CD4-positive, alpha-beta T cell treated with Interleukin-1 beta for 1 hour (primary cell): ENCODE data around the gene SFTPA2.
"Not testable (repeated sequence)": the region's sequence is repeated elsewhere in the genome, so short reads cannot be mapped to it uniquely, and the experiment has no call there.

Experiments
- DNase-seq, 2 donors: peaks; one replicate each; pipeline ENCODE4 v3.0.0-alpha.2; 2020 to 2022

Gene SFTPA2

DNA sequence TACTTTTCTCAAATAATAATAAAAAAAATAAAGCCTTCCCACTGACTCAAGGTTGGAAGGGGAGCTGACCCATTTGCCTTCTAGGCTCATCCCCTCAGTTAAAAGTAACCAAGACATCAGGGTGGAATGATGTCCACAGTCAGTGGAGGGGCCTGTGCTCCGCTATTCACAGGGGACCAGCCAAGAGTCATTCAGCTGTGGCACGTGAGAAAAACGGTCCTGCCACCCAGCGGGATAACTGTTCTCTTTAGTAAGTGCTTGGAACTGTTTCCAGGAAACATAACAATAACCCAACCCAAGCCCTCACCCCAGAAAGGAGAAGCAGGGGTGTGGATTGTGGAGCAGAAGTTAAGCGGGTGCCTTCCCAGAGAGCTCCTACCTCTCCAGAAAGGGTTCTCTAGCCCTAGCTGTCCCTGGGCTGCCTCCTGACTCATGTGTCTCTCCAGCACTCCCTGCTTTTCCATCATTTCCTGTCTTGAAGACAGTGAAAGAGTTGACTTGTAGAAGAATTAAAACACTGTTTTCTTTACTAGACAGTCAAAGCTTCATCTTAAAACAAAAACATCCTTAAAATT lies 50.2 kb downstream of the SFTPA2 start:
- DNase-seq: not testable (repeated sequence)

DNA sequence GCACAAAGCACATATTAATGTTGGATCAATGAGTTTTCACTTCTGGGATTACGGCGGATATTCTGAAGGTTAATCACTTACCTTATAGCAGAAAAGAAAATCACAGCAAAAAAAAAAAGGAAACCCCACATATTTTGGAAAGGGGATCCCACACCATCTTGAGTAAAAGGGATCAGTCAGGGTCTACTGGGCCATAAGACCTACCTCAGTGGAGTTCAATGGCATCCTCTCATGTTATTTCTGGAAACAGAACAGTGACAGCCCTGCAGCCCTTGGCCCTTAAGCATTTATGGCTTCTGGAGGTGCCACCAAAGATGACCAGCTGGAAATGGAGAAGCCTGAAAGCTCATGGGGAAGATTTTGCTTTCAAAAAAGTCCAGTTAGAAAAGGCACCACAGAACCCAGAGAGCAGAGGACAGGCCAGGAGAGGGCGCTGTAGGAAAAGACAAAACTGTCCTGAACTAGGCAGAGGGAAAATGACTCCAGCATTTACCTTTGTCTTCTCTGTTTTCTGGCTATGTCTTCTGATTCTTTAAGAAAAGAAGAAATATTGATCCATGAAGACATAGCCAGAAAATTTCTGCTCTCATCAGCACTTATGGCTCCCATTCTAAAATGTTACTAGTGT lies 50.8 kb downstream of the SFTPA2 start:
- DNase-seq: not testable (repeated sequence)

DNA sequence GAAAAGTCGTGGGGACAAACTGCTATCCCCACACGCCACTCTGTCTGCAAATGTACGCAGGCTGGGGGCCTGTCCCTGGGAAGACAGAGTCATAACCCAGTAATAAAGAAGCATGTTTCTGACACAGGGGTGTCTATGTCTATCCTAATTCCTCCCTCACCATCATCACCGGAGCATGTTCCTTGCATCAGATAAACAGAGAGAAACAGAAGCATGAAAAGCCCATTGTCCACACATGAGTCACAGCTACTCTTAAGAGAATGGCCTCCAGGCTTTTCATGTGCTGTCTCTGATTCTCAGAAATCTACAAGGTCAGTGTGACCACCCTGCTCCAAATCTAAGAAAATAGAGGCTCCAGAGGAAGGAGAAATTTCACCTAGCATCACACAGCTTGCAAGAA lies 52.0 kb downstream of the SFTPA2 start:
- not testable (repeated sequence) for DNase-seq

DNA sequence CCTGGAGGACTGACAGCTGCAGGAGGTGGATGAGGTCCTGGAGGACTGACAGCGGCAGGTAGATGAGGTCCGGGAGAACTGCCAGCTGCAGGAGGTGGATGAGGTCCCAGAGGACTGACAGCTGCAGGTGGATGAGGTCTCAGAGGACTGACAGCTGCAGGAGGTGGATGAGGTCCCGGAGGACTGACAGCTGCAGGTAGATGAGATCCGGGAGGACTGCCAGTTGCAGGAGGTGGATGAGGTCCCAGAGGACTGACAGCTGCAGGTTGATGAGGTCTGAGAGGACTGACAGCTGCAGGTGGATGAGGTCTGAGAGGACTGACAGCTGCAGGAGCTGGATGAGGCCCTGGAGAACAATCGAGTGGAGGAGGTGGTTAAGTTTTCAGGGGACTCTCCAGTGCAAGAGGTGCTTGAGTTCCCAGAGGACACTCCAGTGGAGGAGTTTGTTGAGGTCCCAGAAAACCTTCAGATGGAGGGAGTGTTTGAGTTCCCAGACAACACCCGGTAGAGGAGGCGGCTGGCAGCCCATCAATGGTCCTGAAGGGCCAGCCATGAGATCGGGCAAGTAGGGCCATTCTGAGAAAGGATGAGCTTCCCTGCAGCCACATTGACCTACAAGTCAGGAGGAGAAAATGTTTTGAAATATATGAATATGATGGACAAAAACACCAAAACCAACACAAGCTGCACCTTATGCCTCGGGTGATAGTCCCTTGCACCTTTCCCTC lies 52.6 kb downstream of the SFTPA2 start:
- DNase-seq: no peak
